CD4-positive, alpha-beta T cell treated with Interleukin-10 for 1 hour (primary cell): Measurements from ENCODE around the gene CABP1.
A peak's percentile ranks its signal among the peaks of the same experiment; 100 is the strongest.

ENCODE experiments used
- DNase-seq: peaks from one replicate; pipeline ENCODE4 v3.0.0-alpha.2; 2020

CABP1 gene

DNA sequence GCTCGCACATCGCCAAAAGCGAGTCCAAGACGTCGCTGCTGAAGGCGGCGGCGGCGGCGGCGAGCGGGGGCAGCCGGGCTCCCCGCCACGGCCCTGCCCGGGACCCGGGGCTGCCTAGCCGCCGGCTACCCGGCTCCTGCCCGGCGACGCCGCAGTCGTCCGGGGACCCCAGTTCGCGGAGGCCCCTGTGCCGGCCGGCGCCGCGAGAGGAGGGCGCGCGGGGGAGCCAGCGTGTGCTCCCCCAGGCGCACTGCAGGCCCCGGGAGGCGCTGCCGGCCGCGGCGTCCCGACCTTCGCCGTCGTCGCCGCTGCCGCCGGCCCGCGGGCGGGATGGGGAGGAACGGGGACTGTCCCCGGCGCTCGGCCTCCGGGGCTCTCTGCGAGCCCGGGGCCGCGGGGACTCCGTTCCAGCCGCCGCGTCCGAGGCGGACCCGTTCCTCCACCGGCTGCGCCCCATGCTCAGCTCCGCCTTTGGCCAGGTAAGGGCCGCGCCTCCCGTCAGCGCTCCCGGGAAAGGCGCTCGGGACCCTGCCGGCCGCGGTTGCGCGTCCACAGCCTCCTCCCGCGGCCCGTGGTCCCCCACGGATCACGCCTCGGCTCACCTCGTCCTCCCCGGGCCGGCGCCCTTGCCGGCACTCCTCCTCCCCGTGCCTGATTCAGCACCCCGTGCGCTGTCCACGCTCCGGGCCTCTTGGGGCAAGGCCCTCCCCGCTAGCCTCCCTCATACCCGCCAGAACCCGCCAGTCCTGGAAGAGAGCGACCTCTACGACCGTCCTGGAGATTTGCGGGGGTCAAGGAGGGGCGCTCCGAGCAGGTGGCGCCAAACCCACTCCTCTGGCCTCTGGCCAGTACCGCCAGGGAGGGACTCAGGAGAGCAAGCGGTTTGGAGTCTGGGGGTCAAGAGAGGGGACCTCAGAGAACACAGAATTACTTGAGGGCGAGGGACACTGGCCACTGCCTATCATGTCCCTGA is 721 bp downstream of the CABP1 start:
- peak; percentile 50 for DNase-seq

DNA sequence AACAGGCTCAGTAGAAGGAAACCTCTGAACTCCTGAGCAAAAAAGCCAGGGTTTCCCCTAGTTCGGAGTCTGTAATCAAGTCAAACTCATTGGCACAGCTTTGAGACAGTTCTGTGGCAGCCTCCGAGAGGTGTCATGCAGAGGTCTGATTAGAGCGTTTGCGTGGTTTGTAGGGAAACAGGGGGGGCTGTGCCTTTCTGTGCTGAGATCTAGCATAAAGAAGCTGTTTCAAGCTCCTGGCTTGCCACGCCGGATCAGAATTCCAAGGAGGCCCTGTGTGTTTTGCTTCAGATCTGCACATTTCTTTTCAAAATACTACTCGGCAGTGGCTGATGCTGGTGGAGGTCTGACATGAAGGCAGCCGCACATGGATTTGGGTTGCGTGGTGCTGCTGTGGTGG is 1.7 kb downstream of the CABP1 start:
- no peak for DNase-seq

DNA sequence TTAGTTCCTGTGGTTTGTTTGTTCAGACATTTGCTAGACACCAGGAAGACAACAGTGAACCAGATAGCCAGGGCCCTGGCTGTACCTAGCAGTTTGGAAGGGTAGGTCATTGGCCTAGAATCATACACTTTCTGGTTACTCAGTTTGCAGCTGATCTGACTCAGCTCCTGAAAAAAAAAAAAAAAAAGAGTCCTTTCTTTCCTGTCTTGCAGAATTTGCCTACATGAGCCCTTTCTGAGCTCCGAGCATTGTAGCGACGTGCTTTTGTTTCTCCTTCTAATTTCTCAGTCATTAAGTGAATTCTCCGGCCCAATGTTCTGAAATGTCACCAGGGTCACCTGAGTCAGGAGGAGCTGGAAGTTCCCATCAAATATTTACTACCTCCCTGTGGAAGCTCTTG is 2.4 kb downstream of the CABP1 start:
- DNase-seq: no peak

DNA sequence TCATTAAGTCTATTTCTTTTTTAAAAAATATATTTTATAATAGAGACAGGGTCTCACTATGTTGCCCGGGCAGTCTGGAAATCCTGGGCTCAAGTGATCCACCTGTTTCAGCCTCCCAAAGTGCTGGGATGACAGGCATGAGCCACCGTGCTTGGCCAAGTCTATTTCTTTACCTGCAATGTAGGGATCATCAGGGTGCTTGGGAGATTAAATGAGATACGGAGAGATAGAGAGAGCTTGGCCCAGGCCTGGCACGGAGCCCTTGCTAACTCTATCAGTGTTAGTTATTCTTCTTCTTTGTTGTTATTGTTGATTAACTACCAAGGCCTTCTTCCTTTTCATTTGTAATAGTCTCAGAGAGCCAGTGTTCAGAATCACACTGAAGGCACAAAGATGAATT is 3.1 kb downstream of the CABP1 start:
- no peak for DNase-seq

DNA sequence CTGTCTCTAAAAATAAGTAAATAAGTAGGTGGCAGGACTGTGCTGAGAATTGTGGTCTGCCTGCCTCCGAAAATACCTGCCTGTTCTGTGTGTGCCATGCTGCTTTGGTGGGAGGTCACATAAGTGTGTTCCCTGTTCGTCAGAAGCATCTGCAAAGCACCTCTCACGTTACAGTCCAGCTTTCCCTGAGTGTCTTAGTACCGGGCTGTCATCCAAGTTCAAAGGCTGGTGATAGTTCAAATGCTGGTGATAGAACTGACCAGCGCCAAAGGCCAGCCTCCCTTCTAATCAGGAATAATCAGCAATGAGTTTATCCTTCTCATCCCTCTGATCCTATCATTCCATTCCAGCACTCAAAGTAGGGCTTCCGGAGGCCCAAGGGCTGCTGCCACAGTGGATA is 5.6 kb downstream of the CABP1 start:
- DNase-seq: no peak

DNA sequence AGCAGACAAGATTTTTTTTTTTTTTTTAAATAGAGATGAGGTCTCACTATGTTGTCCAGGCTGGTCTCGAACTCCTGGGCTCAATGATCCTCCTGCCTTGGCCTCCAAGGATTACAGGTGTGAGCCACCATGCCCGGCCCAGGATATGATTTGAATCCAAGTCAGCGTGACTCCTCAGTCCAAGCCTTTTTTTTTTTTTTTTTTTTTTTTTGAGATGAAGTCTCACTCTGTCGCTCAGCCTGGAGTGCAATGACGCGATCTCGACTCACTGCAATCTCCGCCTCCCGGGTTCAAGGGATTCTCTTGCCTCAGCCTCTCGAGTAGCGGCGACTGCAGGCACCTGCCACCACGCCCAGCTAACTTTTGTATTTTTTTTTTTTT is 6.9 kb downstream of the CABP1 start:
- DNase-seq: no peak

DNA sequence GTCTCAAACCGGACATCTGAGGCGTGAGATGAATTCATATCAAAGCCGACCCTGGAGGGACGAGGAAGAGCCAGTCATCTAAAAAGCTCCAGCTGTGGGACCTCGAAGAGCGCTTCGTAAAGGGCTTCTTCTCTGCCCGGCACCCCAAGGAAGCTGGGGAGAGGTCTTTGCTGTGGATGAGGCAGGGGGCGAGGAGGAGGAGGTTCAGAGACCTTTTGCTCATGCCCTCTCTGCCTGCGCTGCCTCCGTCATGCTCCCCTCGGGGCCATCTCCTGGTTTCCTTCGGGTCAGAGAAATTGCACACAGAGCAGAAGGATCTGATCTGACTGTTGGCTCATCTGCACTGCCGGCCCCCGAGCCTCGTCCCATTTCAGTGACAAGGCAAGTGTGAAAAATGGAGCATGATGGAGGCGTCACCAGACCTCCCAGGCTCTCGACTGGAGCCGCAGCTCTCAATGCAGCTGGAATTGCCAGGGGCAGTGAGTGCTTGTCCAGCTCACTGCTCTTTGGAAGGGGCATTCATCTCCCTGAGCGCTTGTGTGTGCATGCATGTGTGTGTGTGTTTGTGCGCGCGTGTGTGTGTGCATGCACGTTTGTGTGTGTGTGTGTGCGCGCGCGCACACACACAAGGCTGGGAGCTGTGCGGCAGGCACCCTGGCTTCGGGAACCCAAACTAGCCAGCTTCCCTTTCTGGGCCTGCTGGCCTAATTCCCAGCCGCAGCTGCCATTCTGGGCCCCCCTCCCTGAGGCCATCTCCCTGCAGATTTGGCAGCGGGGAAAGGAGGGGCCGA is 9.2 kb downstream of the CABP1 start:
- no peak for DNase-seq

DNA sequence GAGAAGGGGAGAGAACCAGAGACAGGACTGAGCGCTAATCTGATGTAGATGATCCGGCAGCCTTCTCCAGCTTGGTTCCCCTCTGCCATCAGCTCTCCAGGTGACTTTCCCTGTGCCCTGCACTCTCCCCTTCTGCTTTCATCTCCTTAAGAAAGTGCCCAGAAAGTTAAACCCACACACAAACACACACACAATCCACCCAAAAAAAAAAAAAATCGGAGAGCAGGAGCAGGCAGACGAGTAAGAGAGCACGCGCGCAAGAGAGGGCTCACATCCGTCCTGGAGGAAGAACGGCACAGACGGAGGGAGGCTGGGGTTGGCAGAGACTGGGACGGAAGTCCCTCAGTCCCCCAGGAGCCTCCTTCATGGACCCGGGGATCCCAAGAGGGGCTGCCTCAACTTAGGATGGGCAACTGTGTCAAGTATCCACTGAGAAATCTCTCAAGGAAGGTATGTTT is 9.8 kb downstream of the CABP1 start:
- DNase-seq: no peak

DNA sequence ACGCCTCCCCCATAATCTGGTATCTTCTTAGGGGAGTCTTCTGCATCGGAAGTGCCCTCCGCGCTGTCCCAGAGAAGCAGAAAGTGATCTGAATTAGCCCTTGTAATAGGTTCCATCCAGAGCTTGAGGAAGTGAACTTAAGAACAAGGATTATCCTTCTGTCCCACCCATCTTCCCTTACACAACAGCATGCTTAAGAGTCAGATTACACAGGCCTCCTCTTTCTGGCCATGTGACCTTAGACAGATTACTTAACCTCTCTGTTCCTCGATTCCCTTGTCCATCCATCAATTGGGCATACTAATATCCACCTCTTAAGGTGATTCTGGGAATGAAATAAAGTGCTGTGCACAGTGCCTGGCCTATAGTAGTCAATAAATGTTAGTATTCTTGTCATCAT is 11.4 kb downstream of the CABP1 start:
- no peak for DNase-seq

DNA sequence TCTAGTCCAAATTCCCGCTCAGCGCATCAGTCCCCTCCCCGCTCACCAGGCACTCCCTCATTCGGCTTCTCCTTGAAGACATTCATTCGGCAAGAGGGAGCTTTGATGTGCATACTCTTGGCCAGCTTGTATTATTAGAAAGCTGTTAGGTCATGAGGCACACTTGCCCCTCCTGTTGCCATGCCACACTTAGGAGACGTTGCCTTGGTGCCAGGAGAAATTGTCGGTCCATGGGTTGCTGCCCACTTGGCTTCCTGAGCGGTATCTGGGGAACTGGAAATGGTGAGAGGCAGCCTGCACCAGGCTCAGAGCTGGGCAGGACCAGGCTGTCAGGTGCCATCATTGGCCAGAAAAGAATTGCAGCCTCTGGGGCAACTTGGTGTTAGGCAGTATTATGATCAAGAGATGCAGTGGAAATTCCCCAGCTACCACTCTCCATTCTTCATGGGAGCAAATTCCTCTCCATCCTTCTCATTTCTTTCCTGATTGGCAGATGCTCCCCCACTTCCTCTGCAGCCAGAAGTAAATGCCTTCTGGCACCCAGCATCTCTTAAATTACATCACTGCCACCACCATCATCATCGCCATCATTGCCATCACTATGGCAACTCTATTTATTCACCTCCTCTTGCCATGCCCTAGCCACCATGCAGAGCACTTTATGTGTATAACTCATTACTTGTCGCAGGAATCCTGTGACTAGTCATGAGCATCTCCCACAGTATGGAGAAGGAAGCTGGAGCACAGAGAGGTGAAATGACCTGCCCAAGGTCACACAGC is 12.4 kb downstream of the CABP1 start:
- no peak for DNase-seq

DNA sequence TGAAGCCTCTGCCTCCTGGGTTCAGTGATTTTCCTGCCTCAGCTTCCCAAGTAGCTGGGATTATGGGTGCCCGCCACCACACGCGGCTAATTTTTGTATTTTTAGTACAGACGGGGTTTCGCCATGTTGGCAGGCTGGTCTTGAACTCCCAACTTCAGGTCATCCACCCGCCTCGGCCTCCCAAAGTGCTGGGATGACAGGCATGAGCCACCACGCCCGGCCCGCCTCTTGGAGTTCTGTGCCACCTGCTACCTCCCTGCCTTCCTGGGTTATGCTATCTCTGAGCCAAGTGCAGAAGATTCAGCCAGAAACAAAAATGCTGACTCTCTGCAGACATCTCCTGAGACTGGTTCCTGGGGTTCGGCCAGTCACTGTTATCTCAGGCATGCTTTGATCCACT is 13.2 kb downstream of the CABP1 start:
- no peak for DNase-seq

DNA sequence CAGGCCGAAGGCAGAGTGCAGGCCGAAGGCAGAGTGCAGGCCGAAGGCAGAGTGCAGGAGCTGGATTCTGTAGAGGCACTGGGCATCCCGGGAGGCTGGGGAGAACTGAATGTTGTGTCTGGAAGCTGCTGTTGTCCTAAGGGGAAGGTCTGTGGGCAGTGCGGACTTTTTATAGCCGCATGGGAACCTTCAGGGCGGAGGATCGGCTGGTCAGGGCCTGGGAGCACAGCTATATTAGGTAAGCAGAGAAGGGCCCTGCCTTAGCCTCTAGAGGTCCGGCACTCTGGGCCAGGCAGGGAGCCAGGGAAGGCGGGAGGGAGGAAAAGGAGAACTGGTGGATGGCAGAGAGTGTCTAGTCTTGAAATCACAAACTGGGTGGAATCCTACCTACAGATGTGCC is 14.2 kb downstream of the CABP1 start:
- no peak for DNase-seq

DNA sequence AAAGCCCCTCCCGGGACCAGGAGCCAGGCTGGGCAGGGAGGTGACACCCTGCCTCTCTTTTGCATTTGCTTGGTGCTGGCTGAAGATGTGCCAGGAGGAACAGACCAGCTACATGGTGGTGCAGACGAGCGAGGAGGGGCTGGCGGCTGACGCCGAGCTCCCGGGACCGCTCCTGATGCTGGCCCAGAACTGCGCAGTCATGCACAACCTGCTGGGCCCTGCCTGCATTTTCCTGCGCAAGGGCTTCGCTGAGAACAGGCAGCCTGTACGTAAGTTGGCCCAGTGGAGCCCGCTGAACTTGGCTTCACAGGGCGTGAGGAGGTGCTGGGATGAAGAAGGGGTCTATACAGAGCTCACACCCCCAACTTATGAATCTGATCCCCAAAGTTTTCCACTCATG is 15.6 kb downstream of the CABP1 start:
- no peak for DNase-seq

DNA sequence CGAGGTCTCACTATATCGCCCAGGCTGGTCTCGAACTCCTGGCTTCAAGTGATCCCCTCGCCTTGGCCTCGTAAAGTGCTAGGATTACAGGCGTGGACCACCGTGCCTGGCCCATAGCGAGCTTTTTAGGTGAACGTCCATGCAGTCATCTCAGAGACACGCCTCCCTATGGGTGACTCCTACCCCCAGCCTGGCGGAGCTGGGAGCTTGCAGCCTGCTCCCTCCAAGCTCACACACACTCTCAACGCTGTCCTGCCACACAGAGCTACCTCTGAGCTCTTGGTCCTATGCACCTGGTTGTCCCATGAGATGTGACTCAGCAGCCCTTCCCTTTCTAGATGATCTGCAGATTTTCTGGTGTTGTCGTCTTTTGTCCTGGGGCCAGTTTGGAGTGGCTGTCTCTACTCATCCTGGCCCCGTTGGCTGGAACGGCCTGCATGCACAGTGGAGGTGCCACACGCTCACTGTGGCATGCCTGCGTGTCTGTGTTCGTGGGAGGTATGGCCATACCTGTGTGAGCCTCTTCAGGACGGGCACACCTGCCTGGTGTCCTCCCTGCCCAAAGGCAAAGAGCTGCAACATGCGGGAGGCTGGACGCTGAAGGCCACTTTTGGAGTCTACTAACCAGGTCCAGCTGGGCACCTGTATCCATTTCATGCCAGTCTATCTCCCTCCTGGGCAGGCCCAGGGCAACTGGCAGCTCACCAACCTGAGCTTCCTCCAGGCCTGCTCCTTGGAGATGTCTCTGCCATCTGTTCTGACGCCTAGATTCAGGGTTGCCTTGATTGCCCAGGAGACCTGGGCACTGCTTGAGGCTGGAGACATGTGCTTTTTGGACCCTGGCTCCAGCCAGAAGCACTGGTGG is 18.1 kb downstream of the CABP1 start:
- DNase-seq: no peak

DNA sequence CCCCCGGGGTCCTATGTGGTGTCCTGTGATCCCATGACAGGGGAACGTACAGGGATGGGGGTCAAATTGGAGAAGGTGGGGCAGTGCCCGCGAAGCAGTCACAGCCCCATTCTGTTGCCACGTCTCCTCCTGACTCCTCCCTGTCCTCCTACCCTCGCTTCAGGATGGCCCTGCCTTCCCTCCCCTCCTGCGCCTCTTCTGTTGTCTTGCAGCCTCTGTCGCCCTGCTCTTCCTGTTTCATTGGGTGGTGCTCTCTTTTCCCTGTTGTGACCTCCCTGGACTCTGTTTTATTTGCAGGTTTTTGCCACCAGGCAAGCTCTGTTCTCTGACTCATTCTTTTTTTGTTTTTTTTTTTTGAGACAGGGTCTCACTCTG is 18.7 kb downstream of the CABP1 start:
- no peak for DNase-seq

DNA sequence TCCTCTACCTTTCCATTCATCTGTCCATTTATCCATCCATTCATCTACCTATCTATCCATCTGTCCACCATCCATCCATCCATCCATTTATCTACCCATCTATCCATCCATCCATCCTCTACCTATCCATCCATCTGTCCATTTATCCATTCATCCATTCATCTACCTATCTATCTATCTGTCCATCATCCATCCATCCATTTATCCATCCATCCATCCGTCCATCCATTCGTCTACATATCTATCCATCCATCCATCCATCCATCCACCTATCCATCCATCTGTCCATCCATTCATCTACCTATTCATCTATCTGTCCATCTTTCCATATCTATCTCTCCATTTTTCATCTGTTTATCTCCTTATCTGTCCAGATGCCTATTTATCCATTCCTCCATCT is 21.0 kb downstream of the CABP1 start:
- no peak for DNase-seq

DNA sequence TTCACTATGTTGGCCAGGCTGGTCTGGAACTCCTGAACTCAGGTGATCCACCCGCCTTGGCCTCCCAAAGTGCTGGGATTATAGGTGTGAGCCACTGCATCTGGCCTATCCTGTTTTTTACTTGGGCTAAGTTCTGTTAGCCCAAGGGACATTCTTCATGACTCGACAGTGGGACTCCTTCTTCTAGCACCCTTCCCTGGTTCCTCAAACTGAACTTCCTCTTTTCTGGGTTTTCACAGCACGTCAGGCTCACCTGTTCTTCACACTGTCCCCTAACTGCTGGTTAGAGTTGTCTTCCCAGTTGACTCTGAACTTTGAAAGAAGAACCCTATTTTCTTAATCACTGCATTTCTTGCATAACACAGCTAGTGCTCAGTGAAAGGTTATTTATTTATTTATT is 22.5 kb downstream of the CABP1 start:
- DNase-seq: no peak

DNA sequence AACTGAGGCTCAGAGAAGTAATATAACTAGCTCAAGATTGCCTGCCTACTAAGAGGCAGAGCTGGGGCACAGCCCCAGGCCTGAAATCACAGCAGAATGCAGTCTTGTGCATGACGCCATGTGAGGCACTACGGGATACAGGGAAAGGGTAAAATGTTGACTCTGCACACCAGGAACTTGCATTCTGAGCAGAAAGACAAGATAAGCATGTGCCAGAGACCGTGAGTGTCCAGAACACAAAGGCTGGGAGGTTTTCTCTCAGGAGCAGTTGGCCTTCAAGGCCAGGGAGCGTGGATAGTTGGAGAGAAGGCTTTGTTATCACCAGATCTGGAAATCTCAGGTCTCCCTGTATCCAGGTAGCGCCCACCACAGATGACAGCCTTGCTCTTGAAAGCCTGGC is 23.3 kb downstream of the CABP1 start:
- DNase-seq: no peak

DNA sequence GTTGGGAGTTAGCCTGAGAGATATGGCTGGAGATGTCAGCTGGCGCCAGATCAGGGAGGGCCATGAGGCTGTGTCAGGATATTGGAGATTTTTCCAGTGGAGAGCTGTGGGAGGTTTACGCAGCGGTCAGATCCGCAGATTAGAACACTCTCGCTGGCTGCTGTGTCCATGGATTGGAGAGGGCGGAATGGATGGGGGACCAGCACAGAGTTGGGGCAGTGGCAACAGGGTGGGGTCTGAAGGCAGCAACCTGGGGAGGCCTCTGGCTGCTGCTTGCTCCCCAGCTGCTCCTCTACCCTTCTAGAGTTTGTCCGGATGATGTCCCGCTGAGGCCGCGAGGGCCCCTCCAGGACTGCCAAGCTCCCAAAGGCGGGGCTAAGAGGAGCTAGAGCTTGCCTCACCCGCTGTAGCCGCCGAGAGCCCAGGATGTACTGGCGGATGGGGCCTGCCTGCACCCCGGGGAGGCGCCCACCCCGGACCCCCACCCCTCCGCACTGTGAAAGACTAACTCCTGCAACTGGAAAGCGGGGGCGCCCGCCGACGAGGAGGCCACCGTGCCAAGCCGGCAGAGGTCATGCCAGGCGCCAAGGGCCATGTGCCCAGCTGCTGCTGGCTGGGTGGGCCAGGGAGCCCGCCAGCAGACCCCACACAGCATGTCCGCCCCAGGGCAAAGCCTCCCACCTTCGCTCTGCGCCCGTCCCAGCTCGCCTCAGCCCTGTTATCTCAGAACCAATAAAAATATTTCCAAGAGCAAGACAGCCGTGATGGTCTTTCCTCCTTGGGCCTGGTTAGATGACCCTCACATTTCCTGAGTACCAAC is 26.4 kb downstream of the CABP1 start:
- no peak for DNase-seq

DNA sequence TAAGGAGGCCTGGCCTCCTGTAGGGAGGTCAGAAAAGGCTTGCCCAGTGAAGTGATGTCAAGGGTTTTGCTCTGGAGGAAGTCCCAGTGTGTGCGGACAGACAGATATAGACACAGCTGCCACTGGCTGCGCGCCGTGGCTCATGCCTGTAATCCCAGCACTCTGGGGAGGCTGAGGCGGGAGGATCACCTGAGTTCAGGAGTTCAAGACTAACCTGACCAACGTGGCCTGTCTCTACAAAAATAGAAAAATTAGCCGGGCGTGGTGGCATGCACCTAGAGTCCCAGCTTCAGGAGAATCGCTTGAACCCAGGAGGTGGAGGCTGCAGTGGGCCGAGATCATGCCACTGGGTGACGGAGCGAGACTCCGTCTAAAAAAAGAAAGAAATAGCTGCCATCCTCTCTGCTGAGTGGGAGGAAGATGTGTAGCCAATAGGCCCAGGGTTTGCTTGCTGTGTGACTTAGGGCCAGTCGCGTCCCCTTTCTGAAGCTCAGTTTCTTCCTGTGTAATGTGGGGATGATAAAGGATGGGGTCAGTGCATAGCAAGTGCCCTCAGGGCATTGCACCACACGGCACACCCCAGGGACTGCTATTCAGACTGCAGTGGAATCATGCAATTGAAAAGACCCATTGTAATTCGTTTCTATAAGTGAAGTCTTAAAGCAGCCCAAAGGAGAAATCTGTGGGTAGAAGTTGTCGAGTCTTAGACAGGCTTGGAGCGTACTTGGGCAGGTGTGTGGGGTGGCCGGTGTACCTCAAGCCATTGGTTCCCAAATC is 27.9 kb downstream of the CABP1 start:
- DNase-seq: no peak
